HG03575 (cell line): ENCODE results near the gene FHDC1.

Source experiments
- ATAC-seq: cut with Tn5 transposase; IDR thresholded peaks from one replicate; pipeline ENCODE4 v1.9.1; 2021; ENCODE audit not compliant: unreplicated experiment, insufficient number of reproducible peaks, low FRiP score; ENCODE audit errors: extremely low read depth

FHDC1 gene

GRCh38 chr4:152974468-152975379, 38.6 kb downstream of the FHDC1 start:
- ATAC-seq: no peak

- ATAC-seq: no peak
Observed at GRCh38 chr4:152975380-152976211, 39.5 kb downstream of the FHDC1 start.

- ATAC-seq: no peak
Observed at GRCh38 chr4:152976212-152976761, 40.2 kb downstream of the FHDC1 start.

- no peak for ATAC-seq
Observed at GRCh38 chr4:152979731-152980330, 43.7 kb downstream of the FHDC1 start.

GRCh38 chr4:152981278-152981677, 45.2 kb downstream of the FHDC1 start:
- ATAC-seq: no peak

GRCh38 chr4:152981842-152982241, 45.7 kb downstream of the FHDC1 start:
- no peak for ATAC-seq

- no peak for ATAC-seq
Observed at GRCh38 chr4:152983221-152983620, 47.1 kb downstream of the FHDC1 start.

GRCh38 chr4:152983774-152984411, 47.8 kb downstream of the FHDC1 start:
- ATAC-seq: no peak

GRCh38 chr4:152988721-152989553, 52.8 kb downstream of the FHDC1 start:
- ATAC-seq: no peak

GRCh38 chr4:152989554-152989970, 53.4 kb downstream of the FHDC1 start:
- ATAC-seq: no peak

GRCh38 chr4:152990471-152991131, 54.5 kb downstream of the FHDC1 start:
- ATAC-seq: no peak

- no peak for ATAC-seq
Observed at GRCh38 chr4:152991398-152991797, 55.3 kb downstream of the FHDC1 start.

- ATAC-seq: no peak
Observed at GRCh38 chr4:152992027-152992426, 55.9 kb downstream of the FHDC1 start.

- no peak for ATAC-seq
Observed at GRCh38 chr4:152992466-152992865, 56.3 kb downstream of the FHDC1 start.

GRCh38 chr4:152994038-152994437, 57.9 kb downstream of the FHDC1 start:
- ATAC-seq: no peak

GRCh38 chr4:152996111-152996571, 60.0 kb downstream of the FHDC1 start:
- ATAC-seq: no peak

GRCh38 chr4:152996672-152997071, 60.5 kb downstream of the FHDC1 start:
- no peak for ATAC-seq
